Left ventricle myocardium inferior (tissue), 1 donor: Measurements from ENCODE around the gene MAGI1. TPM values are rescaled to one million over a fixed set of nuclear protein-coding genes. Genes with fewer than 3 reads are reported as not detected.

Experiments
- DNase-seq: peaks from one replicate; pipeline ENCODE4 v3.0.0-alpha.2; 2020
- H3K27ac ChIP-seq: fragments of 200-600 bp; replicated peaks from 2 replicates; pipeline ENCODE4 v1.8.0; 2021
- H3K27me3 ChIP-seq: fragments of 200-600 bp; 2 replicates; pipeline ENCODE4 v1.8.0; 2021; ENCODE audit warnings: low read depth
- H3K36me3 ChIP-seq: fragments of 200-600 bp; 2 replicates; pipeline ENCODE4 v1.8.0; 2021
- H3K4me1 ChIP-seq: fragments of 200-600 bp; 2 replicates; pipeline ENCODE4 v1.8.0; 2021
- H3K4me3 ChIP-seq: fragments of 200-600 bp; 2 replicates; pipeline ENCODE4 v1.8.0; 2021; ENCODE audit warnings: mild to moderate bottlenecking, moderate library complexity
- H3K9me3 ChIP-seq: fragments of 200-600 bp; replicated peaks from 2 replicates; pipeline ENCODE4 v1.8.0; 2021
- CTCF ChIP-seq: fragments of 200-600 bp; IDR thresholded peaks from 2 replicates; pipeline ENCODE4 v1.8.0; 2021; ENCODE audit warnings: antibody characterized with exemption, mild to moderate bottlenecking, borderline replicate concordance
- intact Hi-C: fragments of 100-400 bp; cut with micrococcal nuclease; formaldehyde crosslinking; loops from one replicate; pipeline ENCODE4 v1.11.0; 2022
- total RNA-seq: library from RNA; stranded (reverse); fragmentation: NEBNext Ultra II Directional; extraction: Animal tissue kit (Norgen Biotek cat#: 25700); gene quantifications from one replicate; pipeline ENCODE4 v1.2.1, GENCODE V29; 2021
- donor health status: DM: no; HTN: yes; CAD: no; lungs with severe emphysema.

MAGI1 gene
- total RNA-seq, 1 donor from 2014 or later = 36.6 TPM

- DNase-seq = no peak
- peaks cover 21% of the 10 kb centered on the region for H3K4me1 ChIP-seq
- no peak for TF ChIP-seq CTCF
- intact Hi-C loops = loop anchor here (10.0 kb wide), 1 partner anchor 795 kb away; no protein-coding TSS in a partner anchor
- H3K27ac ChIP-seq = peak overlapping the region; percentile 1
- no peaks in the 10 kb centered on the region for H3K9me3 ChIP-seq
- no peak overlapping the region for H3K4me3 ChIP-seq
- no peaks in the 10 kb centered on the region for H3K27me3 ChIP-seq
- no peaks in the 10 kb centered on the region for H3K36me3 ChIP-seq
Observed at GRCh38 chr3:65330072-65330471, 708.6 kb downstream of the MAGI1 start.

- Histone ChIP-seq H3K36me3 (no peaks in the 10 kb centered on the region), H3K4me3 (no peak overlapping the region), H3K27ac (no peak overlapping the region), H3K9me3 (no peaks in the 10 kb centered on the region), H3K4me1 (peaks cover 4% of the 10 kb centered on the region), H3K27me3 (no peaks in the 10 kb centered on the region)
- no peak for DNase-seq
- no peak for TF ChIP-seq CTCF
- intact Hi-C loops = no loop called here
Observed at GRCh38 chr3:65328148-65328547, 710.6 kb downstream of the MAGI1 start.

- DNase-seq = no peak
- Histone ChIP-seq H3K4me3 (no peak overlapping the region), H3K4me1 (peaks cover 4% of the 10 kb centered on the region), H3K27ac (no peak overlapping the region), H3K36me3 (no peaks in the 10 kb centered on the region), H3K9me3 (no peaks in the 10 kb centered on the region), H3K27me3 (no peaks in the 10 kb centered on the region)
- intact Hi-C loops = no loop called here
- TF ChIP-seq CTCF = no peak
Observed at GRCh38 chr3:65326574-65326973, 712.1 kb downstream of the MAGI1 start.

GRCh38 chr3:65322910-65323309, 715.8 kb downstream of the MAGI1 start:
- Histone ChIP-seq H3K4me1 (no peaks in the 10 kb centered on the region), H3K27me3 (no peaks in the 10 kb centered on the region), H3K9me3 (peaks cover 18% of the 10 kb centered on the region), H3K36me3 (no peaks in the 10 kb centered on the region), H3K4me3 (no peak overlapping the region), H3K27ac (no peak overlapping the region)
- no peak for TF ChIP-seq CTCF
- no peak for DNase-seq
- intact Hi-C loops = no loop called here

GRCh38 chr3:65318231-65318630, 720.5 kb downstream of the MAGI1 start:
- intact Hi-C loops = no loop called here
- no peak overlapping the region for H3K4me3 ChIP-seq
- no peaks in the 10 kb centered on the region for H3K27me3 ChIP-seq
- H3K4me1 ChIP-seq = no peaks in the 10 kb centered on the region
- no peak for DNase-seq
- no peaks in the 10 kb centered on the region for H3K36me3 ChIP-seq
- no peak overlapping the region for H3K27ac ChIP-seq
- peaks cover 24% of the 10 kb centered on the region for H3K9me3 ChIP-seq
- no peak for TF ChIP-seq CTCF

- Histone ChIP-seq H3K36me3 (no peaks in the 10 kb centered on the region), H3K27ac (no peak overlapping the region), H3K4me3 (no peak overlapping the region), H3K9me3 (peaks cover 8% of the 10 kb centered on the region), H3K4me1 (no peaks in the 10 kb centered on the region), H3K27me3 (no peaks in the 10 kb centered on the region)
- DNase-seq = no peak
- TF ChIP-seq CTCF = no peak
- intact Hi-C loops = no loop called here
Observed at GRCh38 chr3:65314916-65315315, 723.8 kb downstream of the MAGI1 start.
